AG10803 (cell line): Measurements from ENCODE around the gene OTOF.

Experiments
- DNase-seq: peaks from one replicate; pipeline ENCODE4 v3.0.0; 2010; ENCODE audit warnings: low read depth
- H3K4me3 ChIP-seq: 2 replicates; pipeline ENCODE4 v1.5.1; 2011; ENCODE audit warnings: mild to moderate bottlenecking, low read length, control low read depth
- CTCF ChIP-seq: conservative IDR thresholded peaks from 2 replicates; pipeline ENCODE4 v1.5.1; 2011; ENCODE audit warnings: mild to moderate bottlenecking, low read length, control low read depth, inconsistent platforms

OTOF gene

DNA sequence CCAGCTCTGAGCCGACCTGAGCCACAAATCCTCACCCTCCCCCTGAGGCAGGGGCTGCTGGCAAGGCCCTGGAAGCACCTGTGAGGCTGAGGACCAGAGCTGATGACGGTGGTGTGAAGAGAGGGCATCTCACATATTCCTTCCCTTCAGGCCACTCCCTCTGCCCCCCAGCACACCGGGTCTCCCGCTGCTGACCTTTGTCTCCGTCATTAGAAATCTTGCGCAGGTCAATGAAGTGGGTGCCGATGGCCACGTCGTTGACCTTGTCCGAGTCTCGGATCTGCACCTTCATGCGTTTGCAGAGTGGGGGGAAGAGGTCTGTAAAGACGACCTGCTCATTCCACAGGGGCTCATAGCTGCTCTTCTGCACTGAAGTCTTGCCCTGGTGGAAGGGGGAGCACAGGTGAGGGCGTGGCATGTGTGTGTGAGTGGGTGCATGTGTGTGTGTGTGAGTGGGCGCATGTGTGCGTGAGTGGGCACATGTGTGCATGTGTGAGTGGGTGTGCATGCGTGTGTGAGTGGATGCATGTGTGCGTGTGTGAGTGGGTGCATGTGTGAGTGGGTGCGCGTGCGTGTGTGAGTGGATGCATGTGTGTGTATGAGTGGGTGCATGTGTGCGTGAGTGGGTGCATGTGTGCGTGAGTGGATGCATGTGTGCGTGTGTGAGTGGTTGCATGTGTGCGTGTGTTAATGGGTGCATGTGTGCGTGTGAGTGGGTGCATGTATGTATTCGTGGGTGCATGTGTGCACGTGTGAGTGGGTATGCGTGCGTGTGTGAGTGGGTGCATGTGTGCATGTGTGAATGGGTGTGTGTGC, 4.5 kb upstream of the OTOF start:
- no peak for DNase-seq
- no peak overlapping the region for H3K4me3 ChIP-seq
- TF ChIP-seq CTCF: no peak

GRCh38 chr2:26481706-26482105, 3.8 kb upstream of the OTOF start:
- no peak overlapping the region for H3K4me3 ChIP-seq
- no peak for TF ChIP-seq CTCF
- DNase-seq: no peak

DNA sequence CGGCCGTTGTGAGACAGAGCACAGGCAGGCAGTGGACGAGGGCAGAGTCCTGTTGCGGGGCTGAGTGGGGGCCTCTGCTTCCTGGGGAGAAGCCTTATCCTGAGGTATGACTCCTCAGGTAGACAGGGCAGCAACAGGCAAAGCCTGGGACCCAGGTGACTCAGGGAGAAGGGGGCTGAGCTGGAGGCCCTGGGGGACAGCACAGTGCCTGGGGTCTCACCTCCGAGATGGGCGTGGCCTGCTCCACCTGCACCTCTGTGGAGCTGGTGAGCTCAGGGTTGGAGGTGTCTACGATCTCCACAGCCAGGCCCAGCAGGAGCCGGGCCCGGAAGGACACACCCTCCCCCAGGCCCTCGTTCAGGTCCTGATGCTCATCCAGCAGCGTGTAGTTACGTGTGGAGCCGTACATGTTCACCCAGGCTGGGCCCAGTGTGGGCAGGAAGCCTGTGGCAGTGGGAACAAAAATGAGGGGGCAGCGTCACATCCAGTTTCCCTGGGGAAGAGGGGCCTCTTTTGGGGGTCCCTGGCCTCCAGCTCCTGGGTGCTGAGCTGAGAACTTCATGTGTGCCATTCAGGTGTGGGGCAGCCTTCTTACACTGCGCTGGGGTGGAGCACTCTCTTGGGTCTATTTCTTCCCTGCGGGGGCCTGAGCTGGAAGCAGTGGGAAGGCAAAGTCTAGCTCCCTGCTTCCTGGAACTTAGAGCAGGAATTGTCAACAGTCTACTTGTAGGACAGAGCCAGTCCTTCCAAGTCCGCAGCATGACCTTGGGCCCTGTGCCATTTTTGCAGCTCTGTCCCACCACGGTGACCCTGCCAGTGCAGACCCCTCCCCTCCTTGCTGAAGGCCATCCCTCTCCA, 2.9 kb upstream of the OTOF start:
- TF ChIP-seq CTCF: no peak
- no peak for DNase-seq
- no peak overlapping the region for H3K4me3 ChIP-seq

- no peak for TF ChIP-seq CTCF
- no peak for DNase-seq
- H3K4me3 ChIP-seq: no peak overlapping the region
Measured at GRCh38 chr2:26479789-26480565, 2.1 kb upstream of the OTOF start.

DNA sequence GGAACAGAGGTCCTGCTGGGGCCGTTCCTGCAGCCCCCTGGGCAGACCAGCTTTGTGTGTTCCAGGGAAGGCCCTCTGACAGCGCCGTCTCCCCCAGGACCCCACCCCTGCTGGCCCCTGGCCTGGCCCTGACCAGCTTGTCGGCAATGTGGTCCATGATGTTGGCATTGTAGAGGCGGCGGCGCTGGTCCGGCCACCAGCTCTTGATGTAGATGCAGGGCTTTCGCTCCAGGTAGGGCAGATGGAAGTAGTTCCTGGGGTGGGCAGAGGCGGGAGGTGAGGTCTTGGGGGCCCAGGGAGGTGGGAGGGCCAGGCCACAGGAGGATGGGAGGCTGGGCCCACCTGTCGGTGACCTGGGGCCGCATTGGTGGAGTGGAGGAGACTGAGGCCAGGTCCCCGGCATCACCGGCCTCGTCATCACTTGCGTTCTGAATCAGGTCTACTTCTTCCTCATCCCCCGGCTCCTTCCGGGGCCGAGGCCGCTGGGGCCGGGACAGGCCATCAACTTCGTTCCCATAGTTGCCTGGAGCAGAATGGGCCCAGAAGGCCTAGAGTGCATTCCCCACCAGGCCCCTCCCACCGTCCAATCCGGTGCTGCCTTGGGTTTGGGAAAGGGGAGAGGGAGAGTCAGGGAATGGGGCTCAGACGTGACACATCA, 1.3 kb upstream of the OTOF start:
- H3K4me3 ChIP-seq: no peak overlapping the region
- DNase-seq: no peak
- TF ChIP-seq CTCF: no peak

- no peak overlapping the region for H3K4me3 ChIP-seq
- no peak for DNase-seq
- no peak for TF ChIP-seq CTCF
Measured at GRCh38 chr2:26478366-26478765, 442 bp upstream of the OTOF start.
